ENCODE results near the gene FGF19. TPM values are rescaled to one million over a fixed set of nuclear protein-coding genes. Genes with fewer than 3 reads are reported as not detected.
"Not testable (repeated sequence)": the region's sequence is repeated elsewhere in the genome, so short reads cannot be mapped to it uniquely, and the experiment has no call there.

The FGF19 gene
- total RNA-seq, 1 donor from 2014 or later = 0.21 TPM

GRCh38 chr11:69692422-69692821, 11.4 kb downstream of the FGF19 start:
- Mint-ChIP-seq H3K4me1 (peaks cover 5% of the 10 kb centered on the region), H3K4me3 (no peak overlapping the region), H3K36me3 (ENCODE audit: low read depth) (no peaks in the 10 kb centered on the region), H3K27ac (ENCODE audit: unreplicated experiment) (no peak overlapping the region), H3K9me3 (peaks cover 5% of the 10 kb centered on the region), H3K27me3 (ENCODE audit: low read depth) (peaks cover 59% of the 10 kb centered on the region)
- no peak for TF ChIP-seq CTCF (conservative IDR thresholded peaks at IDR 0.05)
- no peak for DNase-seq (ENCODE audit: low read depth, low spot score)

GRCh38 chr11:69691463-69691862, 12.4 kb downstream of the FGF19 start:
- Mint-ChIP-seq H3K4me1 (peaks cover 5% of the 10 kb centered on the region), H3K27me3 (ENCODE audit: low read depth) (peaks cover 50% of the 10 kb centered on the region), H3K36me3 (ENCODE audit: low read depth) (no peaks in the 10 kb centered on the region), H3K27ac (ENCODE audit: unreplicated experiment) (no peak overlapping the region), H3K4me3 (no peak overlapping the region), H3K9me3 (peaks cover 5% of the 10 kb centered on the region)
- no peak for DNase-seq (ENCODE audit: low read depth, low spot score)
- TF ChIP-seq CTCF (conservative IDR thresholded peaks at IDR 0.05) = no peak

GRCh38 chr11:69689484-69690319, 14.1 kb downstream of the FGF19 start:
- peaks cover 5% of the 10 kb centered on the region for H3K4me1 Mint-ChIP-seq
- TF ChIP-seq CTCF (conservative IDR thresholded peaks at IDR 0.05) = no peak
- peaks cover 47% of the 10 kb centered on the region for H3K27me3 Mint-ChIP-seq (ENCODE audit: low read depth)
- no peak for DNase-seq (ENCODE audit: low read depth, low spot score)
- H3K4me3 Mint-ChIP-seq = no peak overlapping the region
- H3K9me3 Mint-ChIP-seq = peaks cover 5% of the 10 kb centered on the region
- no peaks in the 10 kb centered on the region for H3K36me3 Mint-ChIP-seq (ENCODE audit: low read depth)
- H3K27ac Mint-ChIP-seq (ENCODE audit: unreplicated experiment) = peak overlapping the region; percentile 10

GRCh38 chr11:69687969-69688771, 15.7 kb downstream of the FGF19 start:
- H3K4me3 Mint-ChIP-seq; H3K27ac Mint-ChIP-seq (ENCODE audit: unreplicated experiment); DNase-seq (ENCODE audit: low read depth, low spot score); H3K9me3 Mint-ChIP-seq; H3K4me1 Mint-ChIP-seq; H3K36me3 Mint-ChIP-seq (ENCODE audit: low read depth): not testable (repeated sequence)
- H3K27me3 Mint-ChIP-seq (ENCODE audit: low read depth) = peaks cover 39% of the 10 kb centered on the region

GRCh38 chr11:69686856-69687255, 17.0 kb downstream of the FGF19 start:
- no peak for DNase-seq (ENCODE audit: low read depth, low spot score)
- Mint-ChIP-seq H3K4me3 (no peak overlapping the region), H3K27me3 (ENCODE audit: low read depth) (peaks cover 33% of the 10 kb centered on the region), H3K4me1 (peaks cover 5% of the 10 kb centered on the region), H3K36me3 (ENCODE audit: low read depth) (no peaks in the 10 kb centered on the region), H3K9me3 (peaks cover 3% of the 10 kb centered on the region), H3K27ac (ENCODE audit: unreplicated experiment) (no peak overlapping the region)
- no peak for TF ChIP-seq CTCF (conservative IDR thresholded peaks at IDR 0.05)

GRCh38 chr11:69686452-69686851, 17.4 kb downstream of the FGF19 start:
- Mint-ChIP-seq H3K27me3 (ENCODE audit: low read depth) (peaks cover 30% of the 10 kb centered on the region), H3K4me3 (no peak overlapping the region), H3K36me3 (ENCODE audit: low read depth) (no peaks in the 10 kb centered on the region), H3K9me3 (peaks cover 3% of the 10 kb centered on the region), H3K4me1 (peaks cover 5% of the 10 kb centered on the region), H3K27ac (ENCODE audit: unreplicated experiment) (no peak overlapping the region)
- no peak for DNase-seq (ENCODE audit: low read depth, low spot score)
- TF ChIP-seq CTCF (conservative IDR thresholded peaks at IDR 0.05) = no peak
